Measurements from ENCODE around the gene BABAM2. TPM values are rescaled to one million over a fixed set of nuclear protein-coding genes. Genes with fewer than 3 reads are reported as not detected.

Gene BABAM2
- total and polyA plus RNA-seq, 10 of the 15 experiments (the other 5 are each of a cell fraction or from before 2014, with no cell fraction given), result 30.7 to 59.9 (median 44.5) TPM

- no peaks in the 10 kb centered on the region for H3K4me1 ChIP-seq (ENCODE audit: control insufficient read depth, insufficient read depth, low read length)
- POLR2A ChIA-PET, result no interaction called here
- no TSS peak for BruUV-seq (replicated peaks)
- ATAC-seq (no peak), DNase-seq (ENCODE audit: low read depth, low spot score) (no peak), FAIRE-seq (no peak)
- TF ChIP-seq EZH2 (IDR thresholded peaks at IDR 0.05; ENCODE audit: borderline replicate concordance, control insufficient read depth, low read depth, low read length) (no peak), RELA (IDR thresholded peaks at IDR 0.05; ENCODE audit: borderline replicate concordance, partially characterized antibody) (no peak), CEBPB (IDR thresholded peaks at IDR 0.05; ENCODE audit: borderline replicate concordance in 1 of 2, low read depth in 2 of 2, low read length in 2 of 2) (no peak), USF1 (IDR thresholded peaks at IDR 0.05; ENCODE audit: borderline replicate concordance, extremely low read length, insufficient read depth, low read depth, low read length) (no peak), ZNF622 (IDR thresholded peaks at IDR 0.05) (no peak), TCF7 (IDR thresholded peaks at IDR 0.05; ENCODE audit: borderline replicate concordance) (no peak), MYC (IDR thresholded peaks at IDR 0.05; ENCODE audit: insufficient read depth, insufficient read length, insufficient replicate concordance, low read length, severe bottlenecking) (no peak), SIN3A (IDR thresholded peaks at IDR 0.05; ENCODE audit: low read depth, low read length) (no peak), JUNB (IDR thresholded peaks at IDR 0.05) (no peak), ASH2L (IDR thresholded peaks at IDR 0.05; ENCODE audit: borderline replicate concordance, low read depth) (no peak), SKIL (IDR thresholded peaks at IDR 0.05; ENCODE audit: low read depth, poor library complexity, severe bottlenecking) (no peak), PML (IDR thresholded peaks at IDR 0.05; ENCODE audit: low read length) (no peak), POLR2AphosphoS2 (IDR thresholded peaks at IDR 0.05; ENCODE audit: low read depth, low read length) (no peak), CREB1 (IDR thresholded peaks at IDR 0.05; ENCODE audit: low read depth) (no peak), NBN (IDR thresholded peaks at IDR 0.05) (no peak), E2F8 (IDR thresholded peaks at IDR 0.05; ENCODE audit: low read depth, partially characterized antibody) (no peak), IKZF2 (IDR thresholded peaks at IDR 0.05) (no peak), MEF2B (IDR thresholded peaks at IDR 0.05; ENCODE audit: partially characterized antibody, poor library complexity, severe bottlenecking) (no peak)
- H4K20me1 ChIP-seq (ENCODE audit: control insufficient read depth, insufficient read depth), result no peaks in the 10 kb centered on the region
- H3K27ac ChIP-seq (ENCODE audit: control insufficient read depth, insufficient read depth), result no peak overlapping the region
- CTCF ChIA-PET, result no interaction called here
- no peak overlapping the region for H3K9ac ChIP-seq (ENCODE audit: control insufficient read depth, insufficient read depth, low read length)
- no peaks in the 10 kb centered on the region for H3K79me2 ChIP-seq (ENCODE audit: control insufficient read depth, insufficient read depth, low read length)
- no peaks in the 10 kb centered on the region for H3K27me3 ChIP-seq (replicated peaks in 1 of 2; ENCODE audit: control insufficient read depth in 2 of 2, insufficient read depth in 2 of 2, low read length in 1 of 2)
- intact Hi-C loops (cut with micrococcal nuclease; ENCODE audit: unreplicated experiment), result no loop called here
- WGBS (ENCODE audit: insufficient coverage, insufficient replicate concordance, low lambda C conversion rate, missing lambda C conversion rate), result 89% methylated on average over 3 of the region's 3 CpGs
- no peak overlapping the region for H3K4me3 ChIP-seq
- H3K4me2 ChIP-seq (ENCODE audit: control insufficient read depth, insufficient read depth), result no peak overlapping the region
- in situ Hi-C loops (cut with MboI), result no loop called here
- no peaks in the 10 kb centered on the region for H3K9me3 ChIP-seq (replicated peaks; ENCODE audit: control insufficient read depth, insufficient read depth, low read length)
- SMC1A ChIA-PET (ENCODE audit: uncharacterized antibody, unreplicated experiment), result interaction anchor here (1.5 kb wide), 1 partner anchor 23 kb away, joined by 3 read pairs; no protein-coding TSS in a partner anchor
- no peak overlapping the region for H2AFZ ChIP-seq (ENCODE audit: control insufficient read depth, low read depth, low read length)
- H3K36me3 ChIP-seq (ENCODE audit: control insufficient read depth in 2 of 2, insufficient read depth in 2 of 2, low read length in 1 of 2), result no peaks in the 10 kb centered on the region; a peak in 1 of 4 replicates
- RAD21 ChIA-PET (ENCODE audit: unreplicated experiment), result no interaction called here
Observed at GRCh38 chr2:28282248-28282647, 391.7 kb downstream of the BABAM2 start.
